GM12878 (cell line): ENCODE results near the gene PAX4. TPM values are rescaled to one million over a fixed set of nuclear protein-coding genes. Genes with fewer than 3 reads are reported as not detected.

ENCODE experiments used
- ATAC-seq: fragments of 200-7000 bp; cut with Tn5 transposase; 3 replicates; pipeline ENCODE4 v1.9.1; 2020; ENCODE audit warnings: mild to moderate bottlenecking, moderate library complexity
- BruUV-seq: library from RNA; stranded (reverse); fragments of 400-500 nt; replicated peaks from 2 replicates; lab custom pipeline; 2021; lab: Mats Ljungman, UMichigan
- CTCF ChIA-PET: fragments of 300-600 bp; sonication (Branson Sonifier 250); formaldehyde crosslinking; extraction: SDS; loops from one replicate; lab custom pipeline; 2021; ENCODE audit warnings: inconsistent platforms; lab: Yijun Ruan, JAX
- POLR2A ChIA-PET: fragments of 350-600 bp; formaldehyde crosslinking; extraction: SDS; loops from one replicate; lab custom pipeline; 2021; ENCODE audit warnings: inconsistent platforms; lab: Charles Lee
- RAD21 ChIA-PET: fragments of 300-600 bp; sonication (Branson Sonifier 250); formaldehyde crosslinking; loops from one replicate; lab custom pipeline; 2023; ENCODE audit warnings: antibody characterized with exemption; ENCODE audit not compliant: unreplicated experiment; lab: Charles Lee
- SMC1A ChIA-PET: fragments of 300-600 bp; sonication (Branson Sonifier 250); formaldehyde crosslinking; loops from one replicate; lab custom pipeline; 2023; ENCODE audit not compliant: unreplicated experiment, uncharacterized antibody; lab: Charles Lee
- DNase-seq: peaks from one replicate; pipeline ENCODE4 v3.0.0-alpha.2; 2011; ENCODE audit warnings: low read depth, low spot score
- FAIRE-seq: peaks from 3 replicates; lab custom pipeline; 2011; peaks lifted over from hg19 to GRCh38; lab: Jason Lieb, UNC
- H2AFZ ChIP-seq: 2 replicates; pipeline ENCODE4 v1.6.0; 2011; ENCODE audit warnings: low read depth, low read length, control low read depth; ENCODE audit not compliant: control insufficient read depth
- H3K27ac ChIP-seq: 2 replicates; pipeline ENCODE4 v1.5.1; 2011; ENCODE audit warnings: control low read depth; ENCODE audit not compliant: control insufficient read depth, insufficient read depth
- H3K27me3 ChIP-seq, 2 experiments: replicated peaks in 1 of 2; 2 replicates each; pipeline versions ENCODE4 v1.6.0 to v1.6.1; 2011; ENCODE audit warnings: low read length in 1 of 2; ENCODE audit not compliant: control insufficient read depth in 2 of 2, insufficient read depth in 2 of 2
- H3K36me3 ChIP-seq, 2 experiments: 2 replicates each; pipeline ENCODE4 v1.5.1; 2011; ENCODE audit warnings: low read length in 1 of 2; ENCODE audit not compliant: control insufficient read depth in 2 of 2, insufficient read depth in 2 of 2
- H3K4me1 ChIP-seq: 2 replicates; pipeline ENCODE4 v1.6.1; 2011; ENCODE audit warnings: mild to moderate bottlenecking, low read length, moderate library complexity, mixed read lengths; ENCODE audit not compliant: control insufficient read depth, insufficient read depth
- H3K4me2 ChIP-seq: 2 replicates; pipeline ENCODE4 v1.6.0; 2011; ENCODE audit warnings: control low read depth; ENCODE audit not compliant: control insufficient read depth, insufficient read depth
- H3K4me3 ChIP-seq: fragments of 200-600 bp; sonication (generic); 2 replicates; pipeline ENCODE4 v1.5.1; 2016
- H3K79me2 ChIP-seq: 2 replicates; pipeline ENCODE4 v1.6.0; 2011; ENCODE audit warnings: low read length; ENCODE audit not compliant: control insufficient read depth, insufficient read depth
- H3K9ac ChIP-seq: 2 replicates; pipeline ENCODE4 v1.8.0; 2011; ENCODE audit warnings: low read length, control low read depth, mixed read lengths; ENCODE audit not compliant: control insufficient read depth, insufficient read depth
- H3K9me3 ChIP-seq: replicated peaks from 3 replicates; pipeline ENCODE4 v1.5.1; 2011; ENCODE audit warnings: mild to moderate bottlenecking, low read length; ENCODE audit not compliant: control insufficient read depth, insufficient read depth
- H4K20me1 ChIP-seq: 2 replicates; pipeline ENCODE4 v1.6.0; 2011; ENCODE audit not compliant: control insufficient read depth, insufficient read depth
- BHLHE40 ChIP-seq, 2 experiments: fragments of 450-650 bp in 1 of 2; IDR thresholded peaks; 2 replicates each; pipeline ENCODE4 v1.6.1; 2011 to 2017; ENCODE audit warnings: low read depth in 2 of 2, borderline replicate concordance in 1 of 2, improper control_type of control experiment in 1 of 2, low read length in 1 of 2, mild to moderate bottlenecking in 1 of 2
- CBX3 ChIP-seq: fragments of 200-600 bp; sonication (generic); IDR thresholded peaks from 2 replicates; pipeline ENCODE4 v1.6.1; 2016; ENCODE audit warnings: low read depth, borderline replicate concordance
- E2F8 ChIP-seq: fragments of 450-650 bp; IDR thresholded peaks from 2 replicates; pipeline ENCODE4 v1.6.1; 2018; ENCODE audit warnings: mild to moderate bottlenecking, low read depth, moderate library complexity; ENCODE audit not compliant: partially characterized antibody
- GABPA ChIP-seq: IDR thresholded peaks from 2 replicates; pipeline ENCODE4 v1.6.1; 2014; ENCODE audit warnings: antibody characterized with exemption, low read depth, mild to moderate bottlenecking, inconsistent platforms
- IKZF1 ChIP-seq: fragments of 450-650 bp; conservative IDR thresholded peaks from 2 replicates; pipeline ENCODE4 v1.6.1; 2017; ENCODE audit warnings: antibody characterized with exemption, mild to moderate bottlenecking
- MTA3 ChIP-seq: IDR thresholded peaks from 2 replicates; pipeline ENCODE4 v1.6.1; 2012; ENCODE audit warnings: low read length, inconsistent platforms, borderline replicate concordance
- NR2F1 ChIP-seq: fragments of 450-650 bp; conservative IDR thresholded peaks from 2 replicates; pipeline ENCODE4 v1.6.1; 2017; ENCODE audit warnings: mild to moderate bottlenecking
- SMARCA5 ChIP-seq: fragments of 450-650 bp; IDR thresholded peaks from 2 replicates; pipeline ENCODE4 v1.6.1; 2017; ENCODE audit warnings: mild to moderate bottlenecking
- TCF12 ChIP-seq: IDR thresholded peaks from 2 replicates; pipeline ENCODE4 v1.6.1; 2011; ENCODE audit warnings: low read depth, mild to moderate bottlenecking, low read length
- WGBS: methylation state at CpG from one replicate; pipeline ENCODE4 v1.1.6; 2016; ENCODE audit warnings: low lambda C conversion rate; ENCODE audit not compliant: insufficient replicate concordance, insufficient coverage; ENCODE audit errors: missing lambda C conversion rate; 5-methylcytosine and 5-hydroxymethylcytosine counted together
- in situ Hi-C: fragments of 300-500 bp; cut with MboI; formaldehyde crosslinking; loops from 9 replicates; pipeline ENCODE4 v1.14.3; 2018; ENCODE audit warnings: mixed read lengths
- intact Hi-C: fragments of 100-400 bp; cut with micrococcal nuclease; formaldehyde crosslinking; loops from one replicate; pipeline ENCODE4 v1.14.2; 2022; ENCODE audit not compliant: unreplicated experiment
- polyA plus RNA-seq, 11 experiments: library from polyadenylated mRNA; depleted of rRNA in 4 of 11; unstranded in 6 of 11; stranded (reverse) in 5 of 11; fragments of >200 nt; fragmentation: Nextera tagmentation in 4 of 11; fragmentation: Illumina TruSeq in 1 of 11; extraction: Ambion mirVana in 4 of 11; extraction: Trizol in 1 of 11; gene quantifications; 1 replicate in 1 of 11; 2 replicates in 10 of 11; pipeline versions ENCODE4 v1.2.1 to v1.2.3, GENCODE V29; 2011 to 2016; ENCODE audit warnings: inconsistent platforms in 2 of 11, missing spikeins in 2 of 11, low read depth in 1 of 11
- total RNA-seq, 4 experiments: library from RNA; depleted of rRNA in 3 of 4; stranded (reverse); fragments of >200 nt in 3 of 4; fragmentation: Illumina TruSeq in 1 of 4; extraction: Trizol in 1 of 4; gene quantifications; 2 replicates each; pipeline versions ENCODE4 v1.2.1 to v1.2.3, GENCODE V29; 2013 to 2021

The PAX4 gene
- total and polyA plus RNA-seq, 10 of the 15 experiments (the other 5 are each of a cell fraction or from before 2014, with no cell fraction given): 0.27 TPM; not detected in 9

- TF ChIP-seq E2F8 (no peak), BHLHE40 (IDR thresholded peaks at IDR 0.05; ENCODE audit: borderline replicate concordance in 1 of 2, low read depth in 2 of 2, low read length in 1 of 2) (peak in 1 of 2 experiments; percentile 32; a peak in 1 of 4 replicates), MTA3 (no peak), TCF12 (no peak), GABPA (no peak), CBX3 (no peak)
Observed at GRCh38 chr7:127619681-127620405, 1.9 kb upstream of the PAX4 start (continued).

DNA sequence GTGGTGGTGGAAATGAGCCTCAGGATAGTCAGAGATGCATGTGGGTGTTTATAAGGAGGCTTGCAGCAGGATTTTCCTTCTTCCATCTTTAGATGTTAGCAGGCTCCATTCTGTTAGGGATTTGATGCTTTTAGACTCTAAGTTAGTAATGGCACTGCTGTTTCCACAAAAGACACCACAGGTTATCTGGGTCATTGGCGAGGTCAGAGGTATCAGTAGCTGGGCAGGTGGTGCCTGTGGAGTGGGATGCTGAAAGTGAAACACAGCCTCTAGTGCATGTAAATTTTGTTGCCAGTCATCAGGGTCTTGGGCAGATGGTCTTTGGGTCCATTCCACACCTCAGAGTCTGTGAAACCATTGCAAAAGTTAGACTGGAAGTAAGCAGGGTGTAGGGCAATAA, 833 bp upstream of the PAX4 start:
- no peaks in the 10 kb centered on the region for H3K9me3 ChIP-seq
- no TSS peak for BruUV-seq
- H3K79me2 ChIP-seq: no peaks in the 10 kb centered on the region
- ChIA-PET CTCF (no interaction called here), RAD21 (no interaction called here), SMC1A (interaction anchor here (0.7 to 1.2 kb wide), 2 partner anchors 10 to 13 kb away, joined by 3 to 4 read pairs; no protein-coding TSS in a partner anchor), POLR2A (no interaction called here)
- no peak overlapping the region for H3K4me3 ChIP-seq
- in situ Hi-C loops: no loop called here
- 0% methylated on average over 1 of the region's 1 CpG for WGBS
- H3K4me2 ChIP-seq: no peak overlapping the region
- no peak for TF ChIP-seq SMARCA5
- TF ChIP-seq NR2F1: peak; percentile 74
- 0 out of 2 replicates have a peak, but pooled peaks have one; percentile 22 for TF ChIP-seq IKZF1
- no peak overlapping the region for H3K9ac ChIP-seq
- H4K20me1 ChIP-seq: no peaks in the 10 kb centered on the region
- no peak overlapping the region for H2AFZ ChIP-seq
- no peak for FAIRE-seq
- H3K27ac ChIP-seq: no peak overlapping the region
- intact Hi-C loops: no loop called here
- no peaks in the 10 kb centered on the region; the same call in 1 of the 2 replicates for H3K4me1 ChIP-seq
- no peaks in the 10 kb centered on the region for H3K36me3 ChIP-seq
- no peaks in the 10 kb centered on the region; a peak in 2 of 4 replicates for H3K27me3 ChIP-seq
- DNase-seq: no peak
- ATAC-seq: peak; percentile 9; the same call in 1 of the 3 replicates
